ENCODE results near the gene GRIN3A.
"Not testable (repeated sequence)": the region's sequence is repeated elsewhere in the genome, so short reads cannot be mapped to it uniquely, and the experiment has no call there.

GRIN3A gene

GRCh38 chr9:101738566-101739183 is at the start of gene GRIN3A:
GRIN3A (minus strand) TSS chr9:101738647; CDS start chr9:101737979, 668 bp downstream.
- DNase-seq: no peak

- DNase-seq: no peak
These were observed 49.4 kb upstream of the GRIN3A start for GRCh38 chr9:101787891-101788290.

- no peak for DNase-seq
These were observed 39.9 kb upstream of the GRIN3A start for GRCh38 chr9:101778332-101778731.

GRCh38 chr9:101764472-101764871 is 26.0 kb upstream of the GRIN3A start:
- no peak for DNase-seq

GRCh38 chr9:101758304-101758930 is 20.0 kb upstream of the GRIN3A start:
- DNase-seq: no peak

GRCh38 chr9:101753716-101754115 is 15.3 kb upstream of the GRIN3A start:
- no peak for DNase-seq

GRCh38 chr9:101751895-101752294 is 13.4 kb upstream of the GRIN3A start:
- DNase-seq: no peak

GRCh38 chr9:101739311-101739710 is 864 bp upstream of the GRIN3A start:
- DNase-seq: no peak

- no peak for DNase-seq
These were observed 512 bp downstream of the GRIN3A start for GRCh38 chr9:101737705-101738565.

GRCh38 chr9:101737165-101737704 is 1.2 kb downstream of the GRIN3A start:
- no peak for DNase-seq

GRCh38 chr9:101736717-101737116 is 1.7 kb downstream of the GRIN3A start:
- no peak for DNase-seq

GRCh38 chr9:101731429-101731828 is 7.0 kb downstream of the GRIN3A start:
- no peak for DNase-seq

GRCh38 chr9:101727612-101728524 is 10.6 kb downstream of the GRIN3A start:
- DNase-seq: no peak

GRCh38 chr9:101724271-101724670 is 14.2 kb downstream of the GRIN3A start:
- DNase-seq: not testable (repeated sequence)

GRCh38 chr9:101718192-101718591 is 20.3 kb downstream of the GRIN3A start:
- DNase-seq: no peak

GRCh38 chr9:101716629-101717028 is 21.8 kb downstream of the GRIN3A start:
- no peak for DNase-seq

GRCh38 chr9:101711330-101711941 is 27.0 kb downstream of the GRIN3A start:
- no peak for DNase-seq

GRCh38 chr9:101708855-101709254 is 29.6 kb downstream of the GRIN3A start:
- no peak for DNase-seq

- no peak for DNase-seq
These were observed 30.7 kb downstream of the GRIN3A start for GRCh38 chr9:101707721-101708120.

GRCh38 chr9:101706997-101707396 is 31.4 kb downstream of the GRIN3A start:
- no peak for DNase-seq

GRCh38 chr9:101706261-101706798 is 32.1 kb downstream of the GRIN3A start:
- no peak for DNase-seq

All from stimulated activated naive CD4-positive, alpha-beta T cell treated with Interleukin-2 at 50 U/mL for 16 hours (primary cell).